GM12875 (cell line): ENCODE data around the gene MAP2K3.
"Not testable (repeated sequence)": the region's sequence is repeated elsewhere in the genome, so short reads cannot be mapped to it uniquely, and the experiment has no call there.

Source experiments
- H3K4me3 ChIP-seq: one replicate; pipeline ENCODE4 v1.5.1; 2011; ENCODE audit warnings: low read depth, low read length, control low read depth
- CTCF ChIP-seq: IDR thresholded peaks from 2 replicates; pipeline ENCODE4 v1.5.1; 2011; ENCODE audit warnings: low read depth, mild to moderate bottlenecking, control low read depth, inconsistent platforms, low read length, moderate library complexity, borderline replicate concordance; ENCODE audit not compliant: insufficient read depth

MAP2K3 gene

GRCh38 chr17:21330436-21331160, 46.1 kb downstream of the MAP2K3 start:
- H3K4me3 ChIP-seq, result no peak overlapping the region
- no peak for TF ChIP-seq CTCF

- H3K4me3 ChIP-seq, result not testable (repeated sequence)
These were observed 52.2 kb downstream of the MAP2K3 start for GRCh38 chr17:21336541-21337294.

DNA sequence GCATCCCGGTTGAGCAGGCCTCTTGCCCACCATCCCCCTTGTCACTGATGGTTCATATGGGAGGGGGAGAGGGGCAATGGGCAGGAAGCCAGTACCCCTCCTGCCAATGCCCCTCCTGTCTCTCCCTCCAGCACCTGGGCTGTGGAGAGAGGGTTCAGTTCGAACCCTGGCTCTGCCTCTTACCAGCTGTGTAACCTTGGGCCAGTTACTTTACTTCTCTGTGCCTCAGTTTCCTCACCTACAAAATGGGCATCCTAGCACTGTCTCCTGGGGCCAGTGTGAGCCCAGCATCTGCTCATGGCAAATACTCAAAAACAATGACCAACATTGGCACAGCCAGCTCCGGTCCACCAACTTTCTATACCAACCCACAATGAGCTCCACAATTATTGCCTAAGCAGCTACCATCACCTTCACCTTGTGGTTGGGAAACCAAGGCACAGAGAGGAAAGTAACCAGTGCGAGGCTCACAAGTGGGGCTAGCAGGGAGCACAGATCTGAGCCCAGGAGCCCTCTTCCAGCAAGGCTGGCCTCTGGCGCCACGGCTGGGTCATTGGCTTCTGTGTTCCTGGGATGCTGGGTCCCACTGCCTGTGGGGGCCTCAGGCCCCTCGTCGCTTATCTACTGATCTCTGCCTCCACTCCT, 53.6 kb downstream of the MAP2K3 start:
- not testable (repeated sequence) for H3K4me3 ChIP-seq

- no peak overlapping the region for H3K4me3 ChIP-seq
- TF ChIP-seq CTCF, result no peak
These were observed 54.5 kb downstream of the MAP2K3 start for GRCh38 chr17:21339011-21339410.

GRCh38 chr17:21339571-21339970, 55.1 kb downstream of the MAP2K3 start:
- not testable (repeated sequence) for H3K4me3 ChIP-seq

DNA sequence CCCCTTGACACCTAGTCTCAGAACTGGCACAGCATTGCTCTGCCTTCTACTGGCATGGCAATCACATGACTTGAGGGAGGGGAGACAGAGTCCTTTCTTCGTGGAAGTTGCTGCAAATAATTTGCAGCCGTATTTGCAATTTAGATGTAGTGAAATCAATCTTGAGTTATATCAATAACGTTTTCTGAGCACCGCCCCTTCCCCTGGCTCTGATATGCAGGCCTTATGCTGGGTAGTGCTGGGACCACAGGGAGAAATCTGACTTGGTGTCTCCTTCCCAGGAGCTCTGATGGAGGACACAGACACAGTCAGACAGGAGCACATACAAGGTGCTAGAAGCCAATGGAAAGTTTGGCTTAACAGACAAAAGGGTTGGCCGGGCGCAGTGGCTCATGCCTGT, 55.9 kb downstream of the MAP2K3 start:
- H3K4me3 ChIP-seq, result not testable (repeated sequence)

GRCh38 chr17:21341279-21341678, 56.8 kb downstream of the MAP2K3 start:
- not testable (repeated sequence) for H3K4me3 ChIP-seq

GRCh38 chr17:21341925-21342540, 57.5 kb downstream of the MAP2K3 start:
- H3K4me3 ChIP-seq, result not testable (repeated sequence)

DNA sequence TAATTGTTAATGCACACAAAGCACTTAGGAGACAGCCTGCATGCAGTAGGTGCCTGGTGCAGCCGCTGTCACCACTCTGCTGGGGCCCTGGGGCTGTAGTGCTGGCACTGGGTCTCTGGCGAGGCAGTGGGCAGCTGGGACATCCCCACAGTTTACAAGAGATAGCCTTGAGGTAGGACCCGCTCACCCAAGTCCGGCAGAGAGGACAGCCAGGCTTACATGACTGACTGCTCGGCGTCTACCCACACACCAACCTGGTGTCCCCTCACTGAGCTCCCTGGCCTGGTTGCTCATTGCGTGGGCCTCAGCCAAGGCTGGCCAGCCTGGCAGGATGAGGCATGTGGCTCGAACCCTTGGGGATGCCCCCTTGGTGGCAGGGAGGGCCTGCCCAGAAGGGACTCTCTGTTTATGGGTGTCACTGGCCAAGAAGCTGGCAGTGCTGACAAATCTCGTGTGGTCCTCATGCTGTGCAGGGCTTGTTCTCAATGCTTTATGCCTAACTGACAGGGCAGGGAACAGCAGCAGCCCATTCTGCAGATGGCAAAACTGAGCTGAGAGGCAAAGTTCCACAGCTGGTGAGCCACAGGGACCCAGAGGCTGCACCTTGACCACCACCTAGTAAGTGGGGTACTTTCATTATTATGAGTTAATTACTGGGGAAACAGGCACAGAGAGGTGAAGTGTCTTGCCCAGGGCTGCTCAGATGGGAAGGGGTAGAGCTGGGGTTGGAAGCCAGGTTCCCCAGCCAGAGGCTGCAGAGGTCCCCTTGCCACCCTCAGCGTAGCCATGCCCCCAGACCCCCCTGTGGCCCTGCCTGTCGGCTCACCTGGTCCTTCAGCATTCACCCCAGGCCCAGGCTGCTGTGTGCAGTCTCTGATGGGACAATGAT, 58.8 kb downstream of the MAP2K3 start:
- not testable (repeated sequence) for H3K4me3 ChIP-seq

DNA sequence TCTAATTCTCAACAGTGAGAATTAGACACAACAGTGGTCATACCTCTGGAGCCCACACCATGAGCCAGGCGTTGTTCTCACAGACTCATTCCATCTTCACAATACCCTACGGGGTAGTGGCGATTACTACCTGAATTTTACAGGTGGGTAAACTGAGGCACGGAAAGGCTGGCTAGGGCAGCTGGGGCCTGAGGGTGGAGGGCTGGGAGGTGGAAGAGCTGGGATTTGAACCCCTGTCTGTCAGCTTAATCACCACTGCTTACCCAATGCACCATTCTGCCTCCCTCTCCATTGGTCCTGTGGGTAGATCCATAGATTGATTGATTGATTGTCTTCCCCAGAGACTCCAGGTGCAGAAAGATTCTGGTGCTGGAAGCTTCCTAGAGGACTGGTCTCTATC, 60.3 kb downstream of the MAP2K3 start:
- H3K4me3 ChIP-seq, result not testable (repeated sequence)

- no peak overlapping the region for H3K4me3 ChIP-seq
- no peak for TF ChIP-seq CTCF
These were observed 60.7 kb downstream of the MAP2K3 start for GRCh38 chr17:21345236-21345635.

DNA sequence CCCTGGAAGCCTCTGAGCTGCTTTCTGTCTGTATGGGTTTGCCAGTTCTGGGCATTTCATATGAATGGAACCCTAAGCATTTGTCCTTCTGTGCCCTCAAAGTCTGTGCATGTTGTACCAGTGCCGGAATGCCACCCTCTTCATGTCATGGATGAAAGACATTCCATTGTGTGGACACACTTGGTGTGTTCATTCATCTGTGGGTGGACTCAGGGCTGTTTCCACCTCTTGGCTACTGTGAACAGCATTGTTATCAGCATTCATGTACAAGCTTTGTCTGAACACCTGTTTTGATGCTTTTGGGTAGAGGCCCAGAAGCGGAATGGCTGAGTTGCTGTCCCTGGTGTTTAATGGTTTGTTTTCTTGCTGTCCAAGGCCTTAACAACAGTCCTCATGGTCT, 61.6 kb downstream of the MAP2K3 start:
- H3K4me3 ChIP-seq, result not testable (repeated sequence)

DNA sequence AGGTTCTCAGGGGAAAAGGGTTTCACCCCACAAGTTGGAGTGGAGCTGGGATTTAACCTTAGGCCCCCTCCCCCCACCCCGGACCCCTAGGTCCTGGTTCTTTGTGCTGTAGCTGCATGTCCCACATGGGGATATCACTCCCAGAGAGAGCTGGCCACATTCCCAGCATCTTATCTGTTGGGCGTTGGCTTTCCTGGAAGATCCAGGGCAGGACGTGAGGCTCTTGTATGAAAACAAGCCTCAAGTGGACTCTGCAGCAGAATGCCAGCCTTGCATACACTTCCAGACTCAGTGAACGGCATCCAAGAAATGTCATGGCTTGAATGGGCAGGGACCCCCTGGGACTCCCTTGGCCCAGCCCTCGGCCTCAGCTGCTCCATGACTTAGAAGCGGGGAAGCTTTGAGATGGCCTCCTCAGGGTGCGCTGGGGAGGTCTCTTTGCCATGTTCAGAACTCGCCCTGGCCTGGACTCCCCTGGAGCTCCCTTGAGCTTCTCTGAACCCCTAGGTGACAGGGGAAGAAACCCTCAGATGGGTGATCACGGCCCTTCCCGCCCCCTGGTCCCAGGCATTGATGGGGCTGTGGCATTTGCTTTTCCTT, 62.2 kb downstream of the MAP2K3 start:
- not testable (repeated sequence) for H3K4me3 ChIP-seq

DNA sequence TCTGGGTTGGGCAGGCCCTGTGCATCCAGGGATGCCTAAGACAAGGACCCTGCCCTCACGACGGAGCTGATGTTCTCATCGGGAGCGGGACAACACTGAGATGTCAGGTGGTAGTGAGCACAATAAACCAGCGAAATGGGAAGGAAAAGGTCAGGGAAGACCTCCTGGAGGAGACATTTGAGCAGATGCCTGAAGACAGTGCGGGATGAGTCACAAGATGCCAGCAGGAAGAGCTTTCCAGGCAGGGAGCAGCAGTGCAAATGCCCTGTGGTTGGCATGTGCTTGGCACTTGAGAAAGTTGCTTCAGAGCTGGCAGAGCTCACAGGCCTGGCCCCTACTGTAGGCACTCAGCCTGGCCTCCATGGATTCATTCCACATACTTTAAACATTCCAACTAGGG, 63.1 kb downstream of the MAP2K3 start:
- not testable (repeated sequence) for H3K4me3 ChIP-seq
